Measurements from ENCODE around the gene TRIM25.

GRCh38 chr17:56866496-56866895 lies 47.4 kb downstream of the TRIM25 start:
- peak; percentile 30 for TF ChIP-seq CTCF (IDR thresholded peaks at IDR 0.05; ENCODE audit: borderline replicate concordance, extremely low read depth, low read length, poor library complexity, severe bottlenecking)
- no peak for TF ChIP-seq EZH2 (IDR thresholded peaks at IDR 0.05; ENCODE audit: borderline replicate concordance, low read depth, low read length, severe bottlenecking)

Measured in DND-41 (cell line).